Astrocyte of the spinal cord (primary cell): ENCODE results near the gene RPL22L1.

Experiments
- DNase-seq: peaks from one replicate; pipeline ENCODE4 v3.0.0; 2011; ENCODE audit warnings: low read depth, low spot score
- H3K4me3 ChIP-seq: 2 replicates; pipeline ENCODE4 v1.5.1; 2011; ENCODE audit warnings: low read depth, mild to moderate bottlenecking, low read length, moderate library complexity
- CTCF ChIP-seq: IDR thresholded peaks from 2 replicates; pipeline ENCODE4 v1.5.1; 2012; ENCODE audit warnings: low read depth, mild to moderate bottlenecking, low read length, inconsistent platforms
- in situ Hi-C: cut with HindIII; loops from 2 replicates; pipeline ENCODE4 v1.10.0; 2017; ENCODE audit warnings: low sequenced_read_pairs

The RPL22L1 gene

GRCh38 chr3:170909129-170909903 is 39.3 kb upstream of the RPL22L1 start:
- no peak for TF ChIP-seq CTCF
- H3K4me3 ChIP-seq = no peak overlapping the region
- DNase-seq = peak; percentile 63
- in situ Hi-C loops = no loop called here

- peak; percentile 97 for DNase-seq
- H3K4me3 ChIP-seq = peak within 1 kb of the TSS; percentile 78
- in situ Hi-C loops = no loop called here
- TF ChIP-seq CTCF = no peak
Measured at GRCh38 chr3:170908235-170909116, 38.5 kb upstream of the RPL22L1 start, which contains the start of gene EIF5A2. EIF5A2 (minus strand) TSS chr3:170908637; CDS start chr3:170907806, 831 bp downstream.

GRCh38 chr3:170907637-170908234 is 37.7 kb upstream of the RPL22L1 start:
- peak overlapping the region; percentile 78 for H3K4me3 ChIP-seq
- TF ChIP-seq CTCF = no peak
- in situ Hi-C loops = no loop called here
- peak; percentile 33 for DNase-seq

GRCh38 chr3:170905862-170906261 is 35.9 kb upstream of the RPL22L1 start:
- in situ Hi-C loops = no loop called here
- H3K4me3 ChIP-seq = no peak overlapping the region
- DNase-seq = no peak
- TF ChIP-seq CTCF = no peak

- TF ChIP-seq CTCF = no peak
- no peak for DNase-seq
- no peak overlapping the region for H3K4me3 ChIP-seq
- in situ Hi-C loops = no loop called here
Measured at GRCh38 chr3:170903123-170903522, 33.1 kb upstream of the RPL22L1 start.

- no peak overlapping the region for H3K4me3 ChIP-seq
- no peak for DNase-seq
- no peak for TF ChIP-seq CTCF
- in situ Hi-C loops = no loop called here
Measured at GRCh38 chr3:170899455-170899854, 29.5 kb upstream of the RPL22L1 start.
